DOHH2 (cell line): ENCODE results near the gene CCDC54.

Experiments
- H3F3A ChIP-seq: fragments of 200-600 bp; sonication (generic), shearing (Covaris generic); 2 replicates; pipeline ENCODE4 v1.6.0; 2016; ENCODE audit warnings: antibody characterized with exemption, mild to moderate bottlenecking; ENCODE audit not compliant: control insufficient read depth, insufficient read depth
- H3K27ac ChIP-seq: fragments of 200-600 bp; sonication (generic); 2 replicates; pipeline ENCODE4 v1.5.1; 2014; ENCODE audit warnings: low read depth, mild to moderate bottlenecking, low read length, moderate library complexity
- H3K27me3 ChIP-seq: fragments of 200-600 bp; sonication (generic); 2 replicates; pipeline ENCODE4 v1.6.1; 2014; ENCODE audit warnings: mild to moderate bottlenecking, low read length, mixed read lengths; ENCODE audit not compliant: control insufficient read depth
- H3K36me3 ChIP-seq: fragments of 200-600 bp; sonication (generic); 2 replicates; pipeline ENCODE4 v1.6.1; 2014; ENCODE audit warnings: mild to moderate bottlenecking, low read length, moderate library complexity, mixed read lengths; ENCODE audit not compliant: control insufficient read depth
- H3K4me1 ChIP-seq: fragments of 200-600 bp; sonication (generic); 2 replicates; pipeline ENCODE4 v1.6.1; 2014; ENCODE audit warnings: mild to moderate bottlenecking, low read length, mixed read lengths; ENCODE audit not compliant: control insufficient read depth
- H3K4me2 ChIP-seq: fragments of 200-600 bp; sonication (generic); 2 replicates; pipeline ENCODE4 v1.6.0; 2014; ENCODE audit warnings: mild to moderate bottlenecking, low read length, moderate library complexity
- H3K4me3 ChIP-seq: fragments of 200-600 bp; sonication (generic); 2 replicates; pipeline ENCODE4 v1.5.1; 2014; ENCODE audit warnings: mild to moderate bottlenecking, low read length, mixed read lengths
- H3K79me2 ChIP-seq: fragments of 200-600 bp; sonication (generic); 2 replicates; pipeline ENCODE4 v1.6.1; 2014; ENCODE audit warnings: mild to moderate bottlenecking, low read length, mixed read lengths; ENCODE audit not compliant: control insufficient read depth
- H3K9me2 ChIP-seq: fragments of 200-600 bp; sonication (generic); replicated peaks from 2 replicates; pipeline ENCODE4 v1.6.1; 2014; ENCODE audit warnings: mild to moderate bottlenecking, low read length, mixed read lengths; ENCODE audit not compliant: control insufficient read depth
- H3K9me3 ChIP-seq: fragments of 200-600 bp; sonication (generic); 2 replicates; pipeline ENCODE4 v1.6.1; 2014; ENCODE audit warnings: antibody characterized with exemption, low read length, mixed read lengths; ENCODE audit not compliant: control insufficient read depth, insufficient read depth
- H4K20me1 ChIP-seq: fragments of 200-600 bp; sonication (generic); 2 replicates; pipeline ENCODE4 v1.6.0; 2014; ENCODE audit warnings: low read depth, mild to moderate bottlenecking, antibody characterized with exemption, low read length, moderate library complexity; ENCODE audit not compliant: control insufficient read depth, insufficient read depth
- CTCF ChIP-seq: fragments of 200-600 bp; sonication (generic); IDR thresholded peaks from one replicate; pipeline ENCODE4 v1.5.1; 2014; ENCODE audit warnings: antibody characterized with exemption, mild to moderate bottlenecking, low read depth, low read length; ENCODE audit not compliant: poor library complexity, severe bottlenecking
- EZH2phosphoT487 ChIP-seq: fragments of 200-600 bp; sonication (generic); IDR thresholded peaks from 2 replicates; pipeline ENCODE4 v1.6.1; 2017; ENCODE audit warnings: borderline replicate concordance, mild to moderate bottlenecking, antibody characterized with exemption, low read length, moderate library complexity, mixed read lengths

CCDC54 gene

DNA sequence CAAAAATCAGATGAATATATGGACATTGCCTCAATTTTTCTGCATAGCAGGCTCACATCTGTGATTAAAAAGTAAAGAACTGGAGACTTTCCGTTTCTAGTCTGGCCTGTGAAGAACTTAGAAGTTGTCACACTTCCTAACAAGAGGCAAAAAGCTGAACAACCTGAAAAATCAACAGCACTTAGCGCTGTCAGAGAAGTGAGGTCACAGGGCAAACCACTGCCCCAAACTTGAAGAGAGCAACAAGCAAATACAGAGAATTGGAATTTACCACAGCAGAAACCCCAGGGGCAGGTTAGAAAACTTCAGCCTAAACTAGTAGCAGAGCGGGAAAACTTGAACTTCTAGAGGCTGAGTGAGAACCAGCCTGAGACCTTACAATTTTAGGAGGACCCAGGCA is 38.9 kb downstream of the CCDC54 start:
- Histone ChIP-seq H3K79me2 (no peaks in the 10 kb centered on the region), H3K4me1 (no peaks in the 10 kb centered on the region), H3K9me3 (no peaks in the 10 kb centered on the region), H4K20me1 (no peaks in the 10 kb centered on the region), H3K27ac (no peak overlapping the region), H3K4me2 (no peak overlapping the region), H3F3A (no peaks in the 10 kb centered on the region), H3K9me2 (no peaks in the 10 kb centered on the region), H3K36me3 (no peaks in the 10 kb centered on the region), H3K27me3 (no peaks in the 10 kb centered on the region), H3K4me3 (no peak overlapping the region)
- TF ChIP-seq CTCF (no peak), EZH2phosphoT487 (no peak)

DNA sequence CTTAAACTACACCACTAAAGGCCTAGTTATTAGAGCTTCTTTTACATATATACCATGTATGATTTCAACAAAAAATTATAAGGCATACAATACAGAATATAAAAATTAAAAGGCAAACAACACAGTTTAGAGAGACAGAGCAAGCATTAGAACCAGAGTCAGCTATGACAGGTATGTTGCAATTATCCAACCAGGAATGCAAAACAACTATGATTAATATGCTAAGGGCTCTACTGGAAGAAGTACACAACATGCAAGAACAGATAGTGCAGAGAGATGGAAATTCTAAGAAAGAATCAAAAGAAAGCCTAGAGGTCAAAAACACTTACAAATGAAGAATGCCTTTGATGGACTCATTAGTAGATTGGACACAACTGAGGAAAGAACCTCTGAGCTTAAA is 39.6 kb downstream of the CCDC54 start:
- no peak overlapping the region for H3K4me3 ChIP-seq
- no peaks in the 10 kb centered on the region for H3K9me2 ChIP-seq
- H3K27ac ChIP-seq = no peak overlapping the region
- H3F3A ChIP-seq = no peaks in the 10 kb centered on the region
- no peaks in the 10 kb centered on the region for H3K36me3 ChIP-seq
- no peaks in the 10 kb centered on the region for H3K27me3 ChIP-seq
- H3K9me3 ChIP-seq = no peaks in the 10 kb centered on the region
- no peaks in the 10 kb centered on the region for H4K20me1 ChIP-seq
- TF ChIP-seq EZH2phosphoT487 = no peak
- TF ChIP-seq CTCF = no peak
- no peak overlapping the region for H3K4me2 ChIP-seq
- no peaks in the 10 kb centered on the region for H3K79me2 ChIP-seq
- no peaks in the 10 kb centered on the region for H3K4me1 ChIP-seq

GRCh38 chr3:107421170-107421792 is 44.0 kb downstream of the CCDC54 start:
- H3K36me3 ChIP-seq = no peaks in the 10 kb centered on the region
- TF ChIP-seq CTCF (peak; percentile 52), EZH2phosphoT487 (no peak)
- H3K4me3 ChIP-seq = no peak overlapping the region; the same call in 1 of the 2 replicates
- no peaks in the 10 kb centered on the region for H3K79me2 ChIP-seq
- H3F3A ChIP-seq = 0 out of 2 replicates have a peak, but pooled peaks cover 5% of the 10 kb centered on the region
- peak overlapping the region; percentile 57 for H3K4me2 ChIP-seq
- no peaks in the 10 kb centered on the region for H3K9me3 ChIP-seq
- H3K27ac ChIP-seq = no peak overlapping the region
- H3K9me2 ChIP-seq = no peaks in the 10 kb centered on the region
- H3K27me3 ChIP-seq = no peaks in the 10 kb centered on the region
- peaks cover 17% of the 10 kb centered on the region for H3K4me1 ChIP-seq
- H4K20me1 ChIP-seq = no peaks in the 10 kb centered on the region
